K562 (cell line): ENCODE results near the gene NDST1. TPM values are rescaled to one million over a fixed set of nuclear protein-coding genes. Genes with fewer than 3 reads are reported as not detected.

Experiments used
- CREBBP ChIP-seq: IDR thresholded peaks from one replicate; pipeline ENCODE4 v1.6.1; 2012; ENCODE audit warnings: low read depth, mild to moderate bottlenecking, control low read depth, inconsistent platforms, low read length
- CTCF ChIP-seq, 3 experiments: IDR thresholded peaks in 2 of 3; conservative IDR thresholded peaks in 1 of 3; 2 replicates each; pipeline ENCODE4 v1.5.1; 2011 to 2012; ENCODE audit warnings: low read length in 3 of 3, mild to moderate bottlenecking in 3 of 3, control low read depth in 2 of 3, improper control_type of control experiment in 1 of 3, inconsistent platforms in 1 of 3, low read depth in 1 of 3, mixed read lengths in 1 of 3, moderate library complexity in 1 of 3; ENCODE audit not compliant: insufficient read depth in 2 of 3
- CTCFL ChIP-seq: IDR thresholded peaks from 2 replicates; pipeline ENCODE4 v1.6.1; 2011; ENCODE audit warnings: borderline replicate concordance, low read depth, mild to moderate bottlenecking, moderate library complexity, low read length; ENCODE audit not compliant: insufficient read depth, poor library complexity, severe bottlenecking
- ELF1 ChIP-seq: fragments of 200-800 bp; sonication (Bioruptor generic); IDR thresholded peaks from 2 replicates; pipeline ENCODE4 v1.6.1; 2016; ENCODE audit warnings: missing genetic modification characterization, missing compliant biosample characterization
- NR1H2 ChIP-seq: sonication (generic); formaldehyde crosslinking; IDR thresholded peaks from 2 replicates; pipeline ENCODE4 v1.4.0; 2020; ENCODE audit warnings: mild to moderate bottlenecking, missing genetic modification reagents
- NR2C1 ChIP-seq, 2 experiments: fragments of 450-650 bp; IDR thresholded peaks; 2 replicates each; pipeline ENCODE4 v1.6.1; 2017; ENCODE audit warnings: mild to moderate bottlenecking in 2 of 2, antibody characterized with exemption in 1 of 2, inconsistent platforms in 1 of 2, missing compliant biosample characterization in 1 of 2, missing genetic modification characterization in 1 of 2
- NR3C1 ChIP-seq: sonication (generic); formaldehyde crosslinking; IDR thresholded peaks from 2 replicates; pipeline ENCODE4 v1.8.1; 2022; ENCODE audit warnings: missing genetic modification reagents
- SIX5 ChIP-seq, 2 experiments: IDR thresholded peaks; 2 replicates each; pipeline ENCODE4 v1.6.1; 2011; ENCODE audit warnings: low read length in 2 of 2, borderline replicate concordance in 1 of 2, low read depth in 1 of 2, mild to moderate bottlenecking in 1 of 2, moderate library complexity in 1 of 2; ENCODE audit not compliant: insufficient read depth in 1 of 2
- XRCC5 ChIP-seq: fragments of 200-400 bp; formaldehyde crosslinking; IDR thresholded peaks from 2 replicates; pipeline ENCODE4 v1.6.1; 2017; ENCODE audit warnings: low read depth, mild to moderate bottlenecking, low read length
- ZNF174 ChIP-seq: fragments of 250-450 bp; sonication (Bioruptor Pico); IDR thresholded peaks from 2 replicates; pipeline ENCODE4 v1.4.0; 2020; ENCODE audit warnings: mild to moderate bottlenecking
- ZNF407 ChIP-seq: fragments of 450-650 bp; IDR thresholded peaks from 2 replicates; pipeline ENCODE4 v1.6.1; 2016; ENCODE audit warnings: low read depth
- polyA plus RNA-seq, 8 experiments: library from polyadenylated mRNA; depleted of rRNA in 4 of 8; stranded (reverse) in 5 of 8; unstranded in 3 of 8; fragments of >200 nt; fragmentation: Nextera tagmentation in 2 of 8; fragmentation: Illumina TruSeq in 1 of 8; extraction: Ambion mirVana in 2 of 8; extraction: Trizol in 1 of 8; gene quantifications; 2 replicates each; pipeline versions ENCODE4 v1.2.1 to v1.2.3, GENCODE V29; 2011 to 2014; ENCODE audit warnings: inconsistent platforms in 1 of 8, missing spikeins in 1 of 8
- total RNA-seq, 7 experiments: library from RNA; depleted of rRNA in 6 of 7; stranded (reverse); fragments of >200 nt in 6 of 7; fragmentation: Illumina TruSeq in 2 of 7; extraction: Trizol in 2 of 7; gene quantifications; 2 replicates each; pipeline versions ENCODE4 v1.2.1 to v1.2.3, GENCODE V29; 2011 to 2021; ENCODE audit warnings: low replicate concordance in 1 of 7

Gene NDST1
- total and polyA plus RNA-seq, 9 of the 15 experiments (the other 6 are each of a cell fraction or from before 2014, with no cell fraction given): 0.38 to 47.9 (median 9.9) TPM

- TF ChIP-seq ZNF407: no peak
- TF ChIP-seq SIX5 (IDR thresholded peaks at IDR 0.05; ENCODE audit: borderline replicate concordance in 1 of 2, insufficient read depth in 1 of 2, low read depth in 1 of 2, low read length in 2 of 2): no peak
- TF ChIP-seq CTCFL: peak; percentile 45
- TF ChIP-seq XRCC5: no peak
- no peak for TF ChIP-seq NR3C1 (CRISPR knock-in tag)
- TF ChIP-seq ELF1 (tag): no peak
- no peak for TF ChIP-seq ZNF174
- TF ChIP-seq NR1H2 (CRISPR knock-in tag): no peak
- TF ChIP-seq NR2C1 (IDR thresholded peaks at IDR 0.05): no peak
- TF ChIP-seq NR2C1 (tag; IDR thresholded peaks at IDR 0.05): no peak
- TF ChIP-seq CREBBP: no peak
- peak in 2 of 3 experiments; percentile 33 to 37; a peak in 3 of 6 replicates for TF ChIP-seq CTCF (IDR thresholded peaks at IDR 0.05 in 2 of 3, conservative IDR thresholded peaks at IDR 0.05 in 1 of 3; ENCODE audit: insufficient read depth in 2 of 3, low read depth in 1 of 3, low read length in 3 of 3)
Measured at GRCh38 chr5:150538007-150538917, 30.3 kb downstream of the NDST1 start (continued).
